A673 (cell line): ENCODE data around the gene RNU1-4. TPM values are rescaled to one million over a fixed set of nuclear protein-coding genes. Genes with fewer than 3 reads are reported as not detected.
"Not testable (repeated sequence)": the region's sequence is repeated elsewhere in the genome, so short reads cannot be mapped to it uniquely, and the experiment has no call there.

Source experiments
- BruUV-seq: library from RNA; stranded (reverse); fragments of 400-500 nt; replicated peaks from 2 replicates; lab custom pipeline; 2021; lab: Mats Ljungman, UMichigan
- CTCF ChIA-PET: fragments of 300-600 bp; sonication (Branson Sonifier 250); formaldehyde crosslinking; loops from one replicate; lab custom pipeline; 2022; ENCODE audit warnings: antibody characterized with exemption; lab: Charles Lee
- POLR2A ChIA-PET: fragments of 300-600 bp; sonication (Branson Sonifier 250); formaldehyde crosslinking; loops from one replicate; lab custom pipeline; 2022; ENCODE audit warnings: antibody characterized with exemption; ENCODE audit not compliant: low non-redundant PET; lab: Charles Lee
- DNase-seq: peaks from one replicate; pipeline ENCODE4 v3.0.0-alpha.2; 2015; ENCODE audit warnings: low spot score
- H3K27ac ChIP-seq: fragments of 200-600 bp; sonication (generic); 2 replicates; pipeline ENCODE4 v1.5.1; 2016; ENCODE audit warnings: mixed run types, low read depth, mild to moderate bottlenecking, mixed read lengths, antibody characterized with exemption, low read length; ENCODE audit not compliant: poor library complexity, severe bottlenecking
- H3K27me3 ChIP-seq: fragments of 200-600 bp; sonication (generic); replicated peaks from 2 replicates; pipeline ENCODE4 v1.6.1; 2017; ENCODE audit warnings: mixed run types, low read depth, mild to moderate bottlenecking, mixed read lengths, antibody characterized with exemption, low read length; ENCODE audit not compliant: insufficient read depth, poor library complexity
- H3K36me3 ChIP-seq: fragments of 200-600 bp; sonication (generic); 2 replicates; pipeline ENCODE4 v1.6.1; 2016; ENCODE audit warnings: mixed run types, mild to moderate bottlenecking, mixed read lengths, antibody characterized with exemption, low read length; ENCODE audit not compliant: insufficient read depth, poor library complexity, severe bottlenecking
- H3K4me1 ChIP-seq: fragments of 200-600 bp; sonication (generic); 2 replicates; pipeline ENCODE4 v1.6.1; 2017; ENCODE audit warnings: mixed run types, mild to moderate bottlenecking, mixed read lengths, antibody characterized with exemption, low read length; ENCODE audit not compliant: insufficient read depth, poor library complexity, severe bottlenecking
- H3K4me3 ChIP-seq: fragments of 200-600 bp; sonication (generic); 2 replicates; pipeline ENCODE4 v1.5.1; 2016; ENCODE audit warnings: low read depth, mixed run types, mild to moderate bottlenecking, mixed read lengths, low read length; ENCODE audit not compliant: poor library complexity, severe bottlenecking
- H3K9me3 ChIP-seq: fragments of 200-600 bp; sonication (generic); 2 replicates; pipeline ENCODE4 v1.6.1; 2016; ENCODE audit warnings: mixed run types, low read depth, mild to moderate bottlenecking, mixed read lengths, antibody characterized with exemption, low read length; ENCODE audit not compliant: poor library complexity, severe bottlenecking
- EZH2 ChIP-seq: fragments of 200-600 bp; sonication (generic); IDR thresholded peaks from 2 replicates; pipeline ENCODE4 v1.6.1; 2017; ENCODE audit warnings: borderline replicate concordance, low read depth, mild to moderate bottlenecking, mixed read lengths, antibody characterized with exemption, low read length; ENCODE audit not compliant: poor library complexity, severe bottlenecking
- intact Hi-C: fragments of 100-400 bp; cut with micrococcal nuclease; formaldehyde crosslinking; loops from one replicate; pipeline ENCODE4 v1.10.0; 2022; ENCODE audit not compliant: unreplicated experiment
- total RNA-seq: library from RNA; stranded (reverse); gene quantifications from 2 replicates; pipeline ENCODE4 v1.2.3, GENCODE V29; 2021
- TF ChIP-seq, protein P1 (sequence below): fragments of 300-800, 200-600 bp; sonication (generic); conservative IDR thresholded peaks from 2 replicates; pipeline ENCODE4 v1.5.1; 2017; ENCODE audit warnings: low read depth, mild to moderate bottlenecking, antibody characterized with exemption, low read length, moderate library complexity, mixed read lengths

RNU1-4 gene
- total RNA-seq, 1 experiment from 2014 or later: 1,866 TPM

DNA sequence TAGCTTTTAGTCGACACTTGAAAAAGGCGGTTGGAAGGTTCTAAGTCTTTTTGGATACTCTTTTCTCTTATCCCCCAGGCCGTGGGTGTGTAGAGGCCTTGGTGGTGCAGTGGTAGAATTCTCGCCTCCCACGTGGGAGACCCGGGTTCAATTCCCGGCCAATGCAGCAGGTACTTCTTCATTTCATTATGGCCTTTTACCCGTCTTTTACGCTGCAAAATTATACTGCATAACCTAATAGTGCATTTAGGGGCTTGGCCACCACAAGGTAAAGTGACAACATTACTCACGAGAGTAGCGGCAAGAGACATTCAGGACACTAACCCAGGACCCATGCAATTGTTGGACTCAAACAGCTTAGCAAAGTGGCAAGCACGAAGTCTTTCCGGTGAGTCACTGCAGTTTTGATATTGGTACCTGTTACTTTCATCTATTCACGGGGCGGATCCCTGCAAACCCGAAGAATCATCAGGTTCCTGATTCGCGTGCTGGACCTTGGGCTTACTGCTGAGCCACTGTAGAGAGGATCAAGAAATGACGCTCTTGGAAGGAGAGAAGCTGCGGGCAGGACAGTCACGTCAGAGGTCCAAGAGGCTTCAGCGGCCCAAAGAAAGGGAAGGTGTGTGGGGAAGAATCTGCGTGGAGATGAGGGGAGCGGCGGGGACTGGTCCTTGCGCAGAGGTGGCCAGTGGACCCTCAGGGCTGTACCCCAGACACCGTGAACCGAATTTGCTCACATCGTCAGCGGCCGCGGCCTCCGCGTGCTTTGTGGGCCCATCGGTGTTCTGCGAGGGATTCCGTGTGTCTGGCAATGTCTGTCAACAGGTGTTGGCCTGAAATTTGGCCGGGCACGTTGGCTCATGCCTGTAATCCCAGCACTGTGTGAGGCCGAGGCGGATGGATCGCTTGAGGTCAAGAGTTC lies 12.9 kb upstream of the RNU1-4 start:
- Histone ChIP-seq H3K9me3 (no peaks in the 10 kb centered on the region), H3K4me1 (no peaks in the 10 kb centered on the region), H3K4me3 (no peak overlapping the region), H3K36me3 (no peaks in the 10 kb centered on the region), H3K27ac (no peak overlapping the region), H3K27me3 (no peaks in the 10 kb centered on the region)
- BruUV-seq: no TSS peak
- peak; percentile 46 for DNase-seq
- TF ChIP-seq, protein P1, sequence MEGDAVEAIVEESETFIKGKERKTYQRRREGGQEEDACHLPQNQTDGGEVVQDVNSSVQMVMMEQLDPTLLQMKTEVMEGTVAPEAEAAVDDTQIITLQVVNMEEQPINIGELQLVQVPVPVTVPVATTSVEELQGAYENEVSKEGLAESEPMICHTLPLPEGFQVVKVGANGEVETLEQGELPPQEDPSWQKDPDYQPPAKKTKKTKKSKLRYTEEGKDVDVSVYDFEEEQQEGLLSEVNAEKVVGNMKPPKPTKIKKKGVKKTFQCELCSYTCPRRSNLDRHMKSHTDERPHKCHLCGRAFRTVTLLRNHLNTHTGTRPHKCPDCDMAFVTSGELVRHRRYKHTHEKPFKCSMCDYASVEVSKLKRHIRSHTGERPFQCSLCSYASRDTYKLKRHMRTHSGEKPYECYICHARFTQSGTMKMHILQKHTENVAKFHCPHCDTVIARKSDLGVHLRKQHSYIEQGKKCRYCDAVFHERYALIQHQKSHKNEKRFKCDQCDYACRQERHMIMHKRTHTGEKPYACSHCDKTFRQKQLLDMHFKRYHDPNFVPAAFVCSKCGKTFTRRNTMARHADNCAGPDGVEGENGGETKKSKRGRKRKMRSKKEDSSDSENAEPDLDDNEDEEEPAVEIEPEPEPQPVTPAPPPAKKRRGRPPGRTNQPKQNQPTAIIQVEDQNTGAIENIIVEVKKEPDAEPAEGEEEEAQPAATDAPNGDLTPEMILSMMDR: no peak
- TF ChIP-seq EZH2: no peak
- POLR2A ChIA-PET: interaction anchor here (0.7 kb wide), 1 partner anchor 116 kb away, joined by 4 read pairs; no protein-coding TSS in a partner anchor
- CTCF ChIA-PET: no interaction called here
- intact Hi-C loops: no loop called here

GRCh38 chr1:16728243-16728949 lies 11.9 kb upstream of the RNU1-4 start:
- H3K4me1 ChIP-seq, CTCF ChIA-PET, DNase-seq, H3K9me3 ChIP-seq, H3K36me3 ChIP-seq, POLR2A ChIA-PET, H3K4me3 ChIP-seq, intact Hi-C loops, H3K27ac ChIP-seq, BruUV-seq, H3K27me3 ChIP-seq: not testable (repeated sequence)

DNA sequence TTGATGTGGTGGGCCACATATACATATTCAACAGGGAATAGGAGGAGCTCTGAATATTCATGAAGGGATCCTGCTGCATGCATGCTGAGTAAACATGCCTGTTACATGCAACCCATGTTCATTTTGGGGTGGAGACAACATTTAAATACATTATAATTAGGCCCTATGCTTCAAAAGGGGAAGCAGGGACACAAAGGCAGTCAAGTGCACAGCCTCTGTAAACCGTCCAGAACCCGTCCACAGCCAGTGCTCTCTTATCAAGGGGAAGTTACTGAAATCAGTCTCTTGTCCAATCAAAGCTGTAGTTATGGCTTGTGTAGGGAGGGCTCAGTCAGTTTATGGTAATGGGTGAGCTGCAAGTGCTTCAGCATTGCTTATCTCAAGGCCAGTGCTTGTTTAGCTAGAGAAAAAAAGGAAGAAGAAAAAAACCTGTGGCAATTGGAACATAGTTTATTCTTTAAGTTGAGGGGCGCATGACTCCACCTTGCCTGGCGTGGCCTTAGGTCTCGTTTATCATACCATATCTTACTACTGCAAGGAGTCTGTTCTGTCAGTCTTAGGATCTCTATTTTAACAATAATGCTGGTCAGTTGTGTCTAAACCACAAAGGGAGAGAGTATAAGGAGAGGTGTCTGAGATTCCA lies 7.9 kb upstream of the RNU1-4 start:
- H3K27me3 ChIP-seq, H3K9me3 ChIP-seq, H3K27ac ChIP-seq, BruUV-seq, CTCF ChIA-PET, H3K4me3 ChIP-seq, DNase-seq, H3K4me1 ChIP-seq, POLR2A ChIA-PET, H3K36me3 ChIP-seq, intact Hi-C loops: not testable (repeated sequence)

DNA sequence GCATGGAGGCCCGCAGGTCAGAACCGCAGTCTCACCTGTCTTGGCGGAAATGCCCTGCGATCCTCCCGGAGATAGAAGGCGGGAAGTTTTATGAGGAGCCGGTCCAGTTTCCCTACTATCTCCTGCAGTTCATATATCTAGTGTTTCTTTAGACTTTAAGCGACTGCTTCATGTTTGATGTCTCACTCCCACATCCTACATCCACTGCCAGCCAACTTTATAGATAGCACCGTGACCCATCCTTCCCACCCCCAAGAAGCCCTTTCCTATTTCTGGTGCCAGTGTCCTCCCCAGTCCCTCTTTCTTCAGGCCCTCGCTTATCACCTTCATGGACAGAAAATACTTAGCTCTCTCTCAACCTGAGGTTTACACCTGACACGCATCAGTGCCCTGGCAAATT lies 914 bp downstream of the RNU1-4 start:
- CTCF ChIA-PET: not testable (repeated sequence)

GRCh38 chr1:16747660-16748059 lies 7.3 kb downstream of the RNU1-4 start:
- H3K4me3 ChIP-seq, H3K4me1 ChIP-seq, BruUV-seq, POLR2A ChIA-PET, H3K27ac ChIP-seq, H3K9me3 ChIP-seq, DNase-seq, CTCF ChIA-PET, H3K36me3 ChIP-seq, H3K27me3 ChIP-seq, intact Hi-C loops: not testable (repeated sequence)

More for the DNA sequence above, 914 bp downstream of the RNU1-4 start:
- H3K27me3 ChIP-seq, BruUV-seq, POLR2A ChIA-PET, H3K4me3 ChIP-seq, H3K36me3 ChIP-seq, H3K9me3 ChIP-seq, H3K4me1 ChIP-seq, H3K27ac ChIP-seq, intact Hi-C loops, DNase-seq: not testable (repeated sequence)

DNA sequence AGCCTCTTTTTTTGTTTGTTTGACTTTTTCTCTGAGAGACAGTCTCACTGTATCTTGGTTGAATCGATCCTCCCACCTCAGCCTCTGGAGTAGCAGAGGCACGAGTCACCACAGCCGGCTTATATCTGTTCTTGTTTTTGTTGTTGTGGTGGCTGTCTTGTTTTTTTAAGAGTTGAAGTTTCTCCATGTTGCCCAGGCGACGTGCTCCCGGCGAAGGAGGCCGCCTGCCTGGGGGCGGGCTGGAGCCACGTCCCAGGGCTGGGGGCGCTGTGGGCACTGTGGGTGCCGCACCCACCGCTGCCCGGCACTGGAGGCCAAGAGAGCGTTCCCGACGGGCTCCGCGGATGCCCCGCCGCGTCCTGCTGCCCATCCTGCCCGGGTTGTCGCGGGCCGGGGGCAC lies 8.4 kb downstream of the RNU1-4 start:
- BruUV-seq, H3K4me3 ChIP-seq, intact Hi-C loops, DNase-seq, H3K36me3 ChIP-seq, POLR2A ChIA-PET, CTCF ChIA-PET, H3K27me3 ChIP-seq, H3K9me3 ChIP-seq, H3K27ac ChIP-seq, H3K4me1 ChIP-seq: not testable (repeated sequence)
